RWPE1 (cell line): ENCODE results near the gene PTPRCAP.
A peak's percentile ranks its signal among the peaks of the same experiment; 100 is the strongest.

ENCODE experiments used
- CTCF ChIA-PET: fragments of 350-600 bp; sonication (Branson Sonifier 250); formaldehyde crosslinking; extraction: SDS; loops from one replicate; lab custom pipeline; 2021; lab: Yijun Ruan, JAX
- POLR2A ChIA-PET: fragments of 400-600 bp; formaldehyde crosslinking; extraction: SDS; loops from one replicate; lab custom pipeline; 2020; ENCODE audit warnings: antibody characterized with exemption; ENCODE audit not compliant: low non-redundant PET; lab: Yijun Ruan, JAX
- DNase-seq: peaks from one replicate; pipeline ENCODE4 v3.0.0; 2012; ENCODE audit warnings: low spot score
- H3K27ac ChIP-seq: fragments of 450-650 bp; 2 replicates; pipeline ENCODE4 v1.5.1; 2017
- TF ChIP-seq, protein P1 (sequence below): fragments of 450-650 bp; conservative IDR thresholded peaks from 2 replicates; pipeline ENCODE4 v1.5.1; 2017; ENCODE audit warnings: low read depth, mild to moderate bottlenecking

The PTPRCAP gene

DNA sequence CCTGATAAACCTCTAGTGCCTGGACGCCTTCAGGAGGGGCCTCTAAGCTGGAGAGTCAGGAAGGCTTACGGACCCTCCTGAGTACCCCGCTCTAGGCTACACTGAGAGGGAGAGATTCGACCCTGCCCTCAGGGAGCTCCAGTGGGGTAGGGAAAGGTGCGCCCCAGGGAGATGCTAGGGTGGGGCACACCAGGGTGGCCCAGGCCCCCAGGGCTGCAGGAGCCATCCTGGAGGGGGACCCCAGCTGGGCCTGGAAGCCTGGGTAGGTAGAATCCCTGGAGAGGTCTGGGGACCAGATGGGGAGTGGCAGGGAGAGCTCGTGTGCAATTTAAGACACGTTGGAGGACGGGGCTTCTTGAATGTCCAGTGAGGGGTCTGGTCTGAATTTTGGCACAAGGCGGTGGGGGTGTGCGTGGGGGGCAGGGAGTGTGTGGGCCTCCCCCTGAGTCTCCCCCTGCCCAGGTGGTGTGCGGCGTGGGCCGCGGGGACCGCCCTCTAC is 17.3 kb downstream of the PTPRCAP start:
- POLR2A ChIA-PET = no interaction called here
- CTCF ChIA-PET = interaction anchor here (1.7 kb wide), 1 partner anchor 38 kb away, joined by 5 read pairs; no protein-coding TSS in a partner anchor
- TF ChIP-seq, protein P1, sequence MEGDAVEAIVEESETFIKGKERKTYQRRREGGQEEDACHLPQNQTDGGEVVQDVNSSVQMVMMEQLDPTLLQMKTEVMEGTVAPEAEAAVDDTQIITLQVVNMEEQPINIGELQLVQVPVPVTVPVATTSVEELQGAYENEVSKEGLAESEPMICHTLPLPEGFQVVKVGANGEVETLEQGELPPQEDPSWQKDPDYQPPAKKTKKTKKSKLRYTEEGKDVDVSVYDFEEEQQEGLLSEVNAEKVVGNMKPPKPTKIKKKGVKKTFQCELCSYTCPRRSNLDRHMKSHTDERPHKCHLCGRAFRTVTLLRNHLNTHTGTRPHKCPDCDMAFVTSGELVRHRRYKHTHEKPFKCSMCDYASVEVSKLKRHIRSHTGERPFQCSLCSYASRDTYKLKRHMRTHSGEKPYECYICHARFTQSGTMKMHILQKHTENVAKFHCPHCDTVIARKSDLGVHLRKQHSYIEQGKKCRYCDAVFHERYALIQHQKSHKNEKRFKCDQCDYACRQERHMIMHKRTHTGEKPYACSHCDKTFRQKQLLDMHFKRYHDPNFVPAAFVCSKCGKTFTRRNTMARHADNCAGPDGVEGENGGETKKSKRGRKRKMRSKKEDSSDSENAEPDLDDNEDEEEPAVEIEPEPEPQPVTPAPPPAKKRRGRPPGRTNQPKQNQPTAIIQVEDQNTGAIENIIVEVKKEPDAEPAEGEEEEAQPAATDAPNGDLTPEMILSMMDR = no peak
- no peak for DNase-seq
- peak overlapping the region; percentile 83 for H3K27ac ChIP-seq

DNA sequence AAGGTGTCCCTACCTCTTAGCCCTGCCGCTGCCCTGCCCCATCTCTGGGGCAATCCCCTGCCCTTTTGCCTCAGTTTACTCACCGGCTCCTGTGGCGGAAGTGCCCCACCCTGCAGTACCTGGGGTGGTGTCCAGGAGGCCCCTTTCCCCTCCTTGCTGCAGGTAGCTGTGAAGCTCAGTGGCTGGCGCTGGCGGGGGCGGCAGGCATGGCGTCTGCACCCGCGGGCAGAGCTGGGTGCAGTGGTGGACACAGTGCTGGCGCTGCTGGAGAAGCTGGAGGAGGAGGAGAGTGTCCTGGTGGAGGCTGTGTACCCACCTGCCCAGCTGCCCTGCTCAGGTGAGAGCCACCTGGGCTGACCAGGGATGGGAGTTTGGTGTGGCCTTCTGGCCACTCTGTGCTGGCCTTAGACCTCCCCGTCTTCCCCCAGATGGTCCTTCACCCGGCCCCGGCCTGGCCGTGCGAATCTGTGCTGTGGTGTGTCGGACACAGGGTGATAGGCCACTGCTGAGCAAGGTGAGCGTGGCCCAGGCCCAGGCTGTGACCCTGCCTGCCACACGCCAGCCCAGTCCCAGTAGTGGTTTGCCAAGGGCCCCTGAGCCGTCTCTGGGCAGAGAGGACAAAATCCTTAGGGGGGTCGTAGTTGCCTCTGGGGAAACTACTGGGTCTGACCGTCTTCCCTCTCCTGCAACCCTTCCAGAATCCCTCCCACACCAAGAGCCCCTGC is 18.0 kb downstream of the PTPRCAP start:
- POLR2A ChIA-PET = no interaction called here
- H3K27ac ChIP-seq = peak overlapping the region; percentile 83
- TF ChIP-seq, protein P1 = no peak
- CTCF ChIA-PET = interaction anchor here (0.6 to 1.7 kb wide), 3 partner anchors 18 to 37 kb away, joined by 4 to 5 read pairs (median 4); partner anchors contain the start of gene PPP1CA
- DNase-seq = no peak

DNA sequence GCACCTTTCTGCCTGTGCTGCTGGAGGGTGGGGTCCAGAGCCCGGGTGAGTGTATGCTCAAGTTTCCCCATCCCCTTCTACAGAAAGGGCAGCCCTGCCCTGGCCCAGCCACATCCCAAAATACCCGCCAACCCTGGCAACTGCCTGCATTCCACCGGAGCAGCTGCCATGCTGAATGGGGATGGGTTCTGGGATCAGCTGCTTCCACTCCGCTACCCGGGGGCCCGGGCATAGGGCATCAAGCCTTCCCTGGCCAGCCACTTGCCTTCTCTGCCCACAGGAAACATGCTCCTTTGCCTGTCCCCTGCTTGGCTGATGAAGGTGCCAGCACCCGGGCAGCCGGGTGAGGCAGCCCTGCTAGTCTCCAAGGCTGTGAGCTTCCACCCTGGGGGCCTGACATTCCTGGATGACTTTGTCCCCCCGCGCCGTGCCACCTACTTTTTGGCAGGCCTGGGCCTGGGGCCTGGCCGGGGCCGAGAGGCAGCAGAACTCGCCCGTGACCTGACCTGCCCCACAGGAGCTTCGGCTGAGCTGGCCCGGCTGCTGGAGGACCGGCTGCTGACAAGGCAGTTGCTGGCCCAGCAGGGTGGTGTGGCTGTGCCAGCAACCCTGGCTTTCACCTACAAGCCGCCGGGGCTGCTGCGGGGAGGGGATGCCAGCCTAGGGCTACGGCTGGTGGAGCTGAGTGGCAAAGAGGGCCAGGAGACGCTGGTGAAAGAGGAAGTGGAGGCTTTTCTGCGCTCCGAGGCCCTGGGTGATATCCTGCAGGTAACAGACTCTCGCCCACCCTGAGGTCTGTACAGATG is 18.8 kb downstream of the PTPRCAP start:
- CTCF ChIA-PET = interaction anchor here (0.6 to 1.2 kb wide), 2 partner anchors 17 to 19 kb away, joined by 4 read pairs; partner anchors contain the start of gene PPP1CA
- H3K27ac ChIP-seq = peak overlapping the region; percentile 83
- TF ChIP-seq, protein P1 = no peak
- POLR2A ChIA-PET = interaction anchor here (1.8 kb wide), 1 partner anchor 17 kb away, joined by 4 read pairs; the partner anchor contains the start of gene PPP1CA
- no peak for DNase-seq

DNA sequence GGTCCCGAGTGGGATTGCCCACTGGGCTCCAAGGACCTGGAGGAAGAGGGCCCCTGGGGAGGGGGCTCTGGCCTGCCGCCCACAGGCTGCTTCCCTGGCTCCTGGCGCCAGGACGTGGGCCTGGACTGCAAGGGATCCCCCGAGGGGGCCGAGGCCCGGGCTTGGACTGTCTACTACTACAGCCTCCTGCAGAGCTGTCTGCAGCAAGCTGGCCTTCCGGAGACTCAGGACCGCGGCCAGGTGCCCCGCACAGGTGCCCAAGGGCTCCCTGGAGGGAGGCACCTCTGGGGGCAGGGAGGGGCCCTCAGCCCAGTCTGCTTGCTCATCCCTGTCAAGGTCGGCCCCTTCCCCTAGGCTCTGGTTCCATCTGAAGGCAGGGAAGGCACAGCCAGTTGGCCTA is 20.1 kb downstream of the PTPRCAP start:
- ChIA-PET CTCF (interaction anchor here (0.6 kb wide), 2 partner anchors 45 to 148 kb away, joined by 3 to 4 read pairs; no protein-coding TSS in a partner anchor), POLR2A (interaction anchor here (1.8 kb wide), 1 partner anchor 16 kb away, joined by 4 read pairs; the partner anchor contains the start of gene PPP1CA)
- no peak for DNase-seq
- peak overlapping the region; percentile 83 for H3K27ac ChIP-seq
- TF ChIP-seq, protein P1 = no peak

DNA sequence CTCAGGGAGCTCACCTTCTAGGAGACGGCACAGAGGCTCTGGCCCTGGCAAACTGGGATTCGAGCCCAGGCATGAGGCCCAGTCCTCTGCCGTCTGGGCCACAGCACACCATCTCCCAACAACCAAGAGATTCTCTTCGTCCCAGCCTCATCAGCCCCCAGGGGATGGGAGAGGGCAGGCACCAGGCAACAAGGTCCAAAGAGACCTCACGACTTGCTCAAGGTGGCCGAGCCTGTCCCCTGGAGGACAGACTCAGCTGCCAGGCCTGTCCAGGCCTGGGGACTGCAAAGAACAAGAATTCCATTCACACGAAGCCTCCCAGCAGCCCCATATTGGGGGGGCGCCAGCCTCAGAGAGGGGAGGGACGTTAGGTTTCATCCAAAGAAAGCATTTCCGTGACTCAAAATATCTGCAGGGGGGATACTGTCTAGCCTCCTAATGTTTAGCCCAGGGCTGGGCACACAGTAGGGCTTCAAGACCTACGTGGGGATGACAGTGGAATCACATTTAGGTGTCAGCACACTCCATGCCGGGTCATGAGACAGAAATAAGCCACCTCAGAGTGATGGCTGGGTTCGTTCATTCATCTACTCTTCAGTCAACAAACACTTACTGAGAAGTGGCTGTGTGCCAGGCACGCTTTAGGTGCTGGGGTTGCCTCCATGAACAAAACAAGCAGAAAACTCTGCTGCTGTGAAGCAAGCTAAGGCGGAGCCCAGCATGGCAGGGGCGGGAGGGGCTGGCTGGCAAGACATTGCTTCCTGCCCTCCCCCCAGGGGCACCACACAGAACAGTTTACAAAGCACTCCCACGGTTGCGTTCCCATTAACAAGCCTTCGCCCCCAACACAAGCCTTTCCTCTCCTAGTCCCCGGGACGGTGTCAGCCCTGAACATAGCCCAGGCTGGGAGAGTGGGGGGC is 20.8 kb downstream of the PTPRCAP start:
- ChIA-PET POLR2A (interaction anchor here (1.8 kb wide), 1 partner anchor 15 kb away, joined by 4 read pairs; the partner anchor contains the start of gene PPP1CA), CTCF (interaction anchor here (0.5 to 1.0 kb wide), 3 partner anchors 15 to 46 kb away, joined by 3 read pairs; partner anchors contain the start of gene PPP1CA)
- H3K27ac ChIP-seq = peak overlapping the region; percentile 83
- no peak for DNase-seq
- TF ChIP-seq, protein P1 = no peak
